Memory B cell (primary cell): ENCODE data around the gene SLC15A1.
A peak's percentile ranks its signal among the peaks of the same experiment; 100 is the strongest.

Experiments
- ATAC-seq: fragments of 150-1000 bp; cut with Tn5 transposase; 2 replicates; pipeline ENCODE4 v1.10.0; 2021; ENCODE audit warnings: low read depth, mild to moderate bottlenecking, moderate library complexity
- DNase-seq, 2 donors: peaks; one replicate each; pipeline ENCODE4 v3.0.0; 2022; ENCODE audit warnings: low spot score in 2 of 2
- H3K27ac Mint-ChIP-seq: one replicate; pipeline ENCODE4 v1.8.0; 2022; ENCODE audit warnings: mild to moderate bottlenecking, moderate library complexity, mixed read lengths
- H3K27me3 Mint-ChIP-seq: one replicate; pipeline ENCODE4 v1.8.0; 2022; ENCODE audit warnings: mixed read lengths
- H3K36me3 Mint-ChIP-seq: one replicate; pipeline ENCODE4 v1.8.0; 2022; ENCODE audit warnings: mild to moderate bottlenecking, mixed read lengths
- H3K4me1 Mint-ChIP-seq: one replicate; pipeline ENCODE4 v1.8.0; 2022; ENCODE audit warnings: mixed read lengths
- H3K4me3 Mint-ChIP-seq: one replicate; pipeline ENCODE4 v1.8.0; 2022; ENCODE audit warnings: mild to moderate bottlenecking, moderate library complexity, mixed read lengths
- H3K9me3 Mint-ChIP-seq: one replicate; pipeline ENCODE4 v1.8.0; 2022; ENCODE audit warnings: mixed read lengths

SLC15A1 gene, protein sequence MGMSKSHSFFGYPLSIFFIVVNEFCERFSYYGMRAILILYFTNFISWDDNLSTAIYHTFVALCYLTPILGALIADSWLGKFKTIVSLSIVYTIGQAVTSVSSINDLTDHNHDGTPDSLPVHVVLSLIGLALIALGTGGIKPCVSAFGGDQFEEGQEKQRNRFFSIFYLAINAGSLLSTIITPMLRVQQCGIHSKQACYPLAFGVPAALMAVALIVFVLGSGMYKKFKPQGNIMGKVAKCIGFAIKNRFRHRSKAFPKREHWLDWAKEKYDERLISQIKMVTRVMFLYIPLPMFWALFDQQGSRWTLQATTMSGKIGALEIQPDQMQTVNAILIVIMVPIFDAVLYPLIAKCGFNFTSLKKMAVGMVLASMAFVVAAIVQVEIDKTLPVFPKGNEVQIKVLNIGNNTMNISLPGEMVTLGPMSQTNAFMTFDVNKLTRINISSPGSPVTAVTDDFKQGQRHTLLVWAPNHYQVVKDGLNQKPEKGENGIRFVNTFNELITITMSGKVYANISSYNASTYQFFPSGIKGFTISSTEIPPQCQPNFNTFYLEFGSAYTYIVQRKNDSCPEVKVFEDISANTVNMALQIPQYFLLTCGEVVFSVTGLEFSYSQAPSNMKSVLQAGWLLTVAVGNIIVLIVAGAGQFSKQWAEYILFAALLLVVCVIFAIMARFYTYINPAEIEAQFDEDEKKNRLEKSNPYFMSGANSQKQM

DNA sequence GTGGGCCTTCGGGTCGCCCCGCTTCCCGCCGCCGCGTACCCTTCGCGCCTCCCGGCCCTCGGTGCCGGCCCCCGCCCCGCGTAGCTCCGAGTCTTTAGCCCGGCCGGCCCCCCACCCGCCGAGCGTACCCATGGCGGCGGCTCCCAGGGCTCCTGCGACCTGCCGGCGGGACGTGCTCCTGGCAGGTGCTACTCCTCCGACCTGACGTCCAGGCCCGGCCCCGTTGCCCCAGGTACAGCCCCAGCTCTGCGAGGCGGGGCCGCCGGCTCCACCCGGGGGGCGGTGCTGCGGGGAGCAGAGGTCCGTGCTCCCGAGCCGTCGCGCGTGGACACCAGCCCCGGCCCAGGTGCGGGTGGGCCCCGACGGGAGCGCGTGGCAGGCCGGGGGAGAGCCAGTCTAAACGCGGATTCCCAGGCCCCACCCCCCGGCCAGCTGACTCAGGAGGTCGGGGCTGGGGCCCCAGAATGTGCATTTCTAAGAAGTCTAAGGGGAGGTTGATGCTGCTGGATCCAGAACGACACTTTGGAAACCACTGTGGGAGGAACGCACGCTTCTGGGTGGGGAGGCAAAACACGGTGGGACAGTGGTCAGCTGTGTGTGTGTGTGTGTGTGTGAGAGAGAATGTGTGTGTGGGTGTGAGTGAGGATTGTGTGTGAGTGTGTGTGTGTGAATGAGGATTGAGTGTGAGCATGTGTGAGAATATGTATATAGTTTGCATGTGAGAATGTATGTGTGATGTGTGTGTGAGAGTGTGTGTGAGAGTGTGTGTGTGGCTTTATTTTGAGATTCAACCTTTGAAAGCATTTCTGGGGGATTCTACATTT is at the start of gene SLC15A1:
SLC15A1 (minus strand) TSS at position 206 of the 824 bp plus-strand sequence; CDS start at position 132, 74 bp downstream.
- Mint-ChIP-seq H3K9me3 (peaks cover 3% of the 10 kb centered on the region), H3K27me3 (peaks cover 22% of the 10 kb centered on the region), H3K4me3 (no peak within 1 kb of the TSS), H3K4me1 (no peaks in the 10 kb centered on the region), H3K27ac (no peak within 1 kb of the TSS), H3K36me3 (no peaks in the 10 kb centered on the region)
- ATAC-seq, result no peak
- no peak for DNase-seq

DNA sequence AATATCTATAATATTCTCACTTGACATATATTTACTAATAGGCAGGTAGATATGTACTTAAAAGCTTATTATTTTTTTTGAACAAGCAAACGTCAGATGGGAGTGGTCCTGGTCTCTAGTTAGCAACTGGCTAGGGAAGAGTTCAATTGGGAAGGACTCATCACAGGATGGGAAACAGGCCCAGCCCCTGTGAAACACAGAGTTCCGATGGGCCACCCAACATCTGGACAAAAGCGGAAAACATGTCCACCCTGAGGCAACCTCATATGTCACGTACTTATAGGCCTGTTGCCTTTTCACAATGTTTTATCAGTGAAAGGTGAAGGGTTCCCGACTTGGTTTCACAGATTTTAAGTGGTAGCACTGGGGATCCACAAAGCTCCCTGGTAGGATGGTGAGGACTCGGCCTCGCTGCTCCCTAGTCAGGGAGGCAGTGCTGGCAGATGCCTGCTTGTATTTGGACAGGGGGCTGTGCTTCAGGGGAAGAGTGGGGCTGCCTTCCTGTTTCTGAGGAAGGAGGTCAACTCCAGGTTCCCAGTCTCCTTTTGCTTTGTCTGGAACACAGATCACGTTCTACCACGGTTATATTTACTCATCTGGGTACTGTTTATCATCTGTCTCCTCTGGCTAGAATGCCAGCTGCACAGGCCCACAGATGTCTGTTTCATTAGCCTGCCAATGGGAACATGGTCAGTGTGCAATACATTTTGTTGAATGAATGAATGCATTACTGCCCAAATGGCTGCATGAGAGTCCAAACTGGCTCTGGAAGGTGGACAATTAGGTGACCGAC is 49.4 kb upstream of the SLC15A1 start:
- ATAC-seq (no peak), DNase-seq (no peak)
- Mint-ChIP-seq H3K4me1 (no peaks in the 10 kb centered on the region), H3K27me3 (no peaks in the 10 kb centered on the region), H3K27ac (peak overlapping the region; percentile 47), H3K4me3 (no peak overlapping the region), H3K36me3 (peaks cover 36% of the 10 kb centered on the region), H3K9me3 (no peaks in the 10 kb centered on the region)

DNA sequence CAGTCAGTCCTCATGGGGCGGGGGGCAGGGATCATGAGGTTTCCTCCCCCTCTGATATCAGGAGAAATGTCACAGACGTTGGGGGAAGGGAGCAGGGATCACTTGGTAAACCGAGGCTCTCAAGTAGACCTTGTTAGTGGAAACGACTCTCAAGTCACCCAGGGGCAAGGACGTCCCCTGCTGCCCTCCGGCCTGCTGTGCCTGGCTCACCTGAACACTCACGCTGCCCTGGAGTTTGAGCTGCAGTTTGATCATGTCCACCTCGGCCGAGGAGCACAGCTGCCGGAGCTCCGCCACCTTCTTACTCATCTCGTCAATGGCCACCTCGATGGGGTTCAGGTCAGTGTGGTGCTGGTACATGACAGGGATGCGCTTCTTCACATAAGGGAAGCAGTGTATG is 47.6 kb upstream of the SLC15A1 start:
- Mint-ChIP-seq H3K36me3 (peaks cover 48% of the 10 kb centered on the region), H3K27me3 (no peaks in the 10 kb centered on the region), H3K4me3 (no peak overlapping the region), H3K4me1 (no peaks in the 10 kb centered on the region), H3K27ac (no peak overlapping the region), H3K9me3 (no peaks in the 10 kb centered on the region)
- DNase-seq (no peak), ATAC-seq (no peak)

DNA sequence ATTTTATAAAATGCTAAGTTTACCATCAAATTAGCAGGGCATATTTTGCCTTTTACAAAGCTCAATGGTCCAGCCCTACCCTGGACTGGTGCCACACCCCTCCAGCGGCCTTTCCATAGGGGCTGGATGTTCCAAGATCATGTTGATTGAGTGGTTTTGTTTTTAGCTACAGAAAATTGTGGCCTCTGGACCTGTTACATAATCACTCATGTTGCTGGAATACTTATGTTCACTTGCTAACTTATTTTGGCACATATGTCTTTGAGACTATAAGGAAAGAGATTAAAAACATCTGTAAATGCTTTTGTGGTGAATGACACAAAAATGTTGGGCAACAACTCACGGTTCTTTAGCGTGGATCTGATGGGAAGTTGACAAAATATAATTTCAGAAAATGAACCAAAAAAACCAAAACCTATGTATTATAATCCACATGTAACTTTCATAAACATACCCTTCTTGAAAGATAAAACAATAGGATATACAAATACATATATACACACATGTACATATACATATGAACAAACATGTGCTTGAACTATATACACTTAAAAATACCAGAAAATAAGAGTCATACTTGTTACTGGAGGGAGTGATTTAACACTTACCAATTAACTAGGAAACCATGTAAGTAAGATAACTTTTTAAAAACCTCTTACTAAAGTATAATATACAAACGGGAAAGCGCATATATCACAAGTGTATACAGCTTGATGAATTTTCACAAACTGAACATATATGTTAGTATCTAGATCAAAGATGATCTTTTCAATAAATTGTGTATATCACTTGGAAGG is 46.6 kb upstream of the SLC15A1 start:
- H3K27me3 Mint-ChIP-seq, result no peaks in the 10 kb centered on the region
- H3K27ac Mint-ChIP-seq, result peak overlapping the region; percentile 50
- no peak overlapping the region for H3K4me3 Mint-ChIP-seq
- H3K4me1 Mint-ChIP-seq, result no peaks in the 10 kb centered on the region
- H3K9me3 Mint-ChIP-seq, result no peaks in the 10 kb centered on the region
- ATAC-seq (no peak), DNase-seq (no peak)
- H3K36me3 Mint-ChIP-seq, result peaks cover 51% of the 10 kb centered on the region

DNA sequence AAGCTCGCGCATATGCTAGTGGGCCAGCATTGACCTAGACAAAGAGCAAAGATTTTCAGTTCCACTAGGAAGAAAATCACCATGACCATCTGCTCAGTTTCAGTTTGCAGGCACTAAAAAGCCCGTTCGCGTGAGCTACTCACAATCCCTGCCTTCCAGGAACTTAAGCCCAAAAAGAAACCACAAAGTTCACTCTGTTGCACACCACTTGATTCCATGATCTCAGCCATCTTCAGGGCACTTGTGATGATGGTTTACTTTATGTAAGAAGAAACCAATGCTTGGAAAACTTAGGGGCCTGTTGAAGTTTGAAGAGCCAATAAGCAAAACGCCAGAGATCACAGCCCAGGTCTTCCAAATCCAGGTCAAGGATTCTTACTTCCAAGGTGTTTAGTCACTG is 45.0 kb upstream of the SLC15A1 start:
- Mint-ChIP-seq H3K4me1 (no peaks in the 10 kb centered on the region), H3K27ac (no peak overlapping the region), H3K36me3 (peaks cover 53% of the 10 kb centered on the region), H3K9me3 (no peaks in the 10 kb centered on the region), H3K4me3 (no peak overlapping the region), H3K27me3 (no peaks in the 10 kb centered on the region)
- DNase-seq (no peak), ATAC-seq (no peak)

DNA sequence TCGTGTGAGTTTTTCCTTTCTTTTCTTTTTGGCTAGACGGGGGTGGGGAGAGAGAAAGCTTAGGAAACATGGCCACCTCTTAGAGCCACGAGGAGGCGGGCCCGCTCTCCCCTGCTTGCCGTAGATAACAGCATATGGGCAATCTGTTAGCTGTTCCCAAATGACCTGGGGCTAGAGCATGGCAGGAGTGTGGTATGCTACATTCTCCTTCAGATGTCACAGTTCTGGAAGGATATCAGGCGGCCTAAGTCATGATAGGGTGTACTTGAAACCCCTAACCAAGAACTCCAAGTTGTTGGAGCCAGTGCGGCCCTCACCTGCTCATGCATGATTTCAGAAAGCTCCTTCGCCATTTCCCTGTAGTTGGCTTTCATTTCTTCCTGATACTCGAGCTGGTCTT is 44.3 kb upstream of the SLC15A1 start:
- Mint-ChIP-seq H3K9me3 (no peaks in the 10 kb centered on the region), H3K4me3 (no peak overlapping the region), H3K4me1 (no peaks in the 10 kb centered on the region), H3K36me3 (peaks cover 52% of the 10 kb centered on the region), H3K27me3 (no peaks in the 10 kb centered on the region), H3K27ac (no peak overlapping the region)
- no peak for DNase-seq
- no peak for ATAC-seq

DNA sequence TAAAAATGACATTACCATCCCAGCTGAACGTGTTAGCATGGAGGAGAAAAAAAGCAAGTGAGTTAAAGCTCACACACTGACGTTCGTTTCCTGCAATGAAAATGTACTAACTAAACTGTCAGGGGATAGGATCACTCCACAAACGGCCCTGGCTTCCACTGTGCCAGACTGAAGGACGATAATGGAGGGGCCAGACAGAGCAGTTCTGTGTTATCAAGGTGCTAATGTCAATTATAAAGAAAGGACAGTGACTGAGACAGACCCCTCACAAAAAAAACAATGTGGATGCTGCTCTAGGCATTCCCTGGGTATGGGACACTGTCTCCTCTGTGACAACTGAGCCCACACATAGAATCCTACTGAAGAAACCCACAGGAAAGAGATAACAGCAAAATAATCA is 43.7 kb upstream of the SLC15A1 start:
- ATAC-seq, result no peak

DNA sequence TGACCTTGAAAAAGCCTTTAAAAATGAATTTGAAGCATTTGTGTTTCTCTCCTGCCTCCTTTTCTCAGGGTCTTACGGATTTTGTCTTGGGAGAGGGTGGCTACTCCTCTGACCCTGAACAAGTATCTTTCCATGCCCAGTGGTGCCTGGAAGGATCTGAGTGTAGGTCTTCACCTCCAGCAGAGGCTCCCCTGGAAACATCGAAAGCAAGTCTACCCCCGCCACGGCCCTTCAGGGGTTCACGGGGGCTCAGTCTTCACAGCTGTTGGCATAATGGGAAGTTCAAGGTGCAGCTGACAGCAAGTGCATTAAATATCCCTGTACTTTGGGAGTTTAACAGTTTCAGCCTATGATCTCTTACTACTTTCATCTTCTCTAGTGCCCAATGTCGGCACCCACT is 42.7 kb upstream of the SLC15A1 start:
- Mint-ChIP-seq H3K4me1 (no peaks in the 10 kb centered on the region), H3K4me3 (no peak overlapping the region), H3K27me3 (no peaks in the 10 kb centered on the region), H3K27ac (no peak overlapping the region), H3K9me3 (no peaks in the 10 kb centered on the region), H3K36me3 (peaks cover 51% of the 10 kb centered on the region)
- ATAC-seq, result no peak
- no peak for DNase-seq

More for the DNA sequence above, 43.7 kb upstream of the SLC15A1 start:
- Mint-ChIP-seq H3K36me3 (peaks cover 52% of the 10 kb centered on the region), H3K27ac (no peak overlapping the region), H3K9me3 (no peaks in the 10 kb centered on the region), H3K4me1 (no peaks in the 10 kb centered on the region), H3K4me3 (no peak overlapping the region), H3K27me3 (no peaks in the 10 kb centered on the region)
- DNase-seq, result no peak

DNA sequence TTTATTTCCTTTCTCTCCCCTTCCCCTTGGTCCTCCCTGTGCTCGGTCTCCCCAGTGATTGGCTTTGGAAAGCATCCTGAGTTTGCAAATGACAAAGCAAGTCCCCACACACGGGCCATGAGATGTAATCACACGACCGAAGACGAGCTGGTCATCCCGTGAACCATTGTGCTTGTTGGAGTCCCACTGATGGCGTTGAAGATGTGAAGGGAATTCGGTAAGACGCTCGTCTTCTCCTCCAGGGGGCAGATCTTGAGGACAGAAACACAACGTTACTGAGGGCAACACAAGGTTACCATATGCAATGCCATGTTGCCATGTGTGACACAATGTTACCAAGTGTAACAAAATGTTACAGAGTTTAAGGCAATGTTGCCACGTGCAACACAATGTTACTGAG is 42.0 kb upstream of the SLC15A1 start:
- no peak for DNase-seq
- Mint-ChIP-seq H3K27ac (no peak overlapping the region), H3K4me1 (no peaks in the 10 kb centered on the region), H3K9me3 (no peaks in the 10 kb centered on the region), H3K36me3 (peaks cover 47% of the 10 kb centered on the region), H3K27me3 (no peaks in the 10 kb centered on the region), H3K4me3 (no peak overlapping the region)
- ATAC-seq, result no peak

DNA sequence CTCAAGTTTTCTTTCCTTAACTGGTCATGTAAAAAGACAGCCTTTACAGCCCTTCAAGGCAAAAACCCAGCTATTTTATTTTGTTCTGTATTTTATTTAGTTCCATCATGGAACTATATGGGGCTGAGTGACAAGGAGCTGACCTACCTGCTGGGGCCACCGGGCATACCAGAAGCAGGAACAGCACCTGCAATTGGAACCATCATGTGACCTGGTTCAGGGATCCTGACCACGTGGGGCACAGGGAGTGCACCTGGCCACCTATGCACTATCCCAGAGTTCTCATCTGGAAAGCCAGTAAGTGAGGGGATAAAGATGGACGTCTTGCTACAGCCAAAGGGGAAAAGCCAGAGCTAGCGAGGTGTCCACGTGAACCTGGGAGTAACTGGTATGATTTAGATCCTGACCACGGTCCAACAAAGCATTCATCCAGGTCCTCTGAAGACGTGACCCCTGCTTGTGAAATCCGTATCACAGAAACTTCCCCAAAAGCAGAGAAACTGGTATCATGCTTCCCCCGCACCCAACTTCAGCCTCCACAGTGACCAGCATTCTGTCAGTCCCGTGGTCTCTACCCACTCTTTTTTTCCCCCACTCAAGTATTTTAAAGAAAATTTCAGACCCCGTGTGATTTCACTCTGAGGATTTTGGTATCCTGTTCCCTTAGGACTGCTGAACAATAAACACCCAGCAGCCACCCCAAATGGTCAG is 40.5 kb upstream of the SLC15A1 start:
- Mint-ChIP-seq H3K4me3 (no peak overlapping the region), H3K36me3 (peaks cover 42% of the 10 kb centered on the region), H3K9me3 (no peaks in the 10 kb centered on the region), H3K27me3 (peaks cover 3% of the 10 kb centered on the region), H3K4me1 (peaks cover 3% of the 10 kb centered on the region), H3K27ac (no peak overlapping the region)
- no peak for DNase-seq
- ATAC-seq, result no peak

DNA sequence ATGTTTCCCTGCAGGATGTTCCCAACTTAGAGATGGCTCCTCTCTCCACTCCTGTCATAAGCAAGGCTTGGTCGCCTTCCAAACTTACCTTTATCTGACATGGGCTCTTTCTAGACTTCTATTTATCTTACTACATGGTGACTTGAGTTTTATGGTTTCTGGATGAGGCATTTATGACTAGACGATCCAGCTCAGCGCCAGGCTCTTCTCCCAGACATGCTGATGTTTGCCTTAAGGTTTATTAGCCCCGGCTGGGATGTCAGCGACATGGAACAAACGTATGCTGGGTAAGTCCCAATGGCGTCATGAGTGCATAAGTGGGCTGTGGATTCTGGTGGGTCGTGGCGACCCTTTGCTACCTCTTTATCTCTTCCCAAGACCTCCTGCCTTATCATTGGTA is 39.8 kb upstream of the SLC15A1 start:
- peaks cover 38% of the 10 kb centered on the region for H3K36me3 Mint-ChIP-seq
- H3K4me3 Mint-ChIP-seq, result no peak overlapping the region
- H3K4me1 Mint-ChIP-seq, result peaks cover 3% of the 10 kb centered on the region
- no peak overlapping the region for H3K27ac Mint-ChIP-seq
- no peaks in the 10 kb centered on the region for H3K9me3 Mint-ChIP-seq
- DNase-seq, result no peak
- ATAC-seq, result no peak
- H3K27me3 Mint-ChIP-seq, result peaks cover 3% of the 10 kb centered on the region

DNA sequence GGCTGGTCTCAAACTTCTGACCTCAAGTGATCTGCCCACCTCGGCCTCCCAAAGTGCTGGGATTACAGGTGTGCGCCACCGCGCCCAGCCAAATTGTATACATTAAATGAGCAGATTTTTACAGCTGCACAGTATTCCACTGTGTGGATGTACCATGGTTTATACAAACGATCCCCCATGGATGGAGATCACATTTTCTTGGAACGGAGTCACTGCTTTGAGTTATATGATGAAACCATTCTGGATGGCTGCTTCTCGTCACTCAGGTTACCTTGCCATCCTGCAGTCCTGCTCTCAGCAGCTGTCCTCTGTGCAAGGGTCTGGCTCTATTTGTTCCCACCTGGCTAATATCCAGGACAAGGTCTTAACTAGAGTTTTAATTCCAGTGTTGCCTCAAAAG is 39.1 kb upstream of the SLC15A1 start:
- peaks cover 3% of the 10 kb centered on the region for H3K27me3 Mint-ChIP-seq
- peaks cover 3% of the 10 kb centered on the region for H3K4me1 Mint-ChIP-seq
- no peak overlapping the region for H3K27ac Mint-ChIP-seq
- no peak for DNase-seq
- ATAC-seq, result no peak
- peaks cover 33% of the 10 kb centered on the region for H3K36me3 Mint-ChIP-seq
- H3K9me3 Mint-ChIP-seq, result no peaks in the 10 kb centered on the region
- no peak overlapping the region for H3K4me3 Mint-ChIP-seq
